ENCODE results near the gene DRAXIN. TPM values are rescaled to one million over a fixed set of nuclear protein-coding genes. Genes with fewer than 3 reads are reported as not detected.

DRAXIN gene
- total and polyA plus RNA-seq, 12 donors = under 0.01 to 0.08 (median 0.06) TPM; not detected in 7

DNA sequence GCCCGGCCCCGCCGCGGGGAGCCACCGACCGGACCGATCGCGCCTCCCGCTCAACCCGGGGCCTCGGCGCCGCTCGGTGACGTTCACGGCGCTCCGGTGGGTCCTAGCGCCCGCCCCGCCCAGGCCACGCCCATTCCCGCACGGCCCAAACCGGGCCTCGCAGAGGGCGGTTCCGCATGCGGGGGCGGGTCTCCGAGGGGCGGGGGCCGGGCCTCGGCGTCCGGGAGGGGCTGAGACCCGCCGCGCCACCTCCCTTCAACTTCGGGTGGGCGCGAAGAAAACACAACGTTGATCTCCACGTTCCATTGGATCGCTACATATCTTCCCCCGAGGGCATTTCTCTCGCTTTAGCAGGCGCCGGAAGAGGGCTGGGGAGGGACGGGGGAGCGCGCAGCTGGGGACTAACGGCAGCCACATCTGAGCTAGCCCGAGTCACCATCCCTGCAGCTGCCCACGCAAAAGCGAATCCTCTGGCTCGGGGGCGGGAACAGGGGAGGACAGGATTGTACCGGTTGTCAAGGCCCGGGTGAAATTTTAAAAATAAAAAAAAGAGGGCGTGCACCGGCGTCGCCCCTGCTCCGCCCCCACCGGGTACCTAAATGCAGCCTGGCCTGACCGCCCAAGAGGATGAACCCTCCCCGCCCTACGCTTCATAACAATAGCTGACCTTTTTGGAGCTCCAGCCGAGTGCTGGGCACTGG, 10.3 kb upstream of the DRAXIN start, which contains the start of gene MAD2L2:
TSS of gene MAD2L2 (minus strand) at position 78 of the 701 bp plus-strand sequence. CDS start 547 bp downstream, outside the sequence.
- TF ChIP-seq POLR2A (IDR thresholded peaks at IDR 0.05) = peak in 1 of 2 donors; percentile 6
- TF ChIP-seq, protein P1, sequence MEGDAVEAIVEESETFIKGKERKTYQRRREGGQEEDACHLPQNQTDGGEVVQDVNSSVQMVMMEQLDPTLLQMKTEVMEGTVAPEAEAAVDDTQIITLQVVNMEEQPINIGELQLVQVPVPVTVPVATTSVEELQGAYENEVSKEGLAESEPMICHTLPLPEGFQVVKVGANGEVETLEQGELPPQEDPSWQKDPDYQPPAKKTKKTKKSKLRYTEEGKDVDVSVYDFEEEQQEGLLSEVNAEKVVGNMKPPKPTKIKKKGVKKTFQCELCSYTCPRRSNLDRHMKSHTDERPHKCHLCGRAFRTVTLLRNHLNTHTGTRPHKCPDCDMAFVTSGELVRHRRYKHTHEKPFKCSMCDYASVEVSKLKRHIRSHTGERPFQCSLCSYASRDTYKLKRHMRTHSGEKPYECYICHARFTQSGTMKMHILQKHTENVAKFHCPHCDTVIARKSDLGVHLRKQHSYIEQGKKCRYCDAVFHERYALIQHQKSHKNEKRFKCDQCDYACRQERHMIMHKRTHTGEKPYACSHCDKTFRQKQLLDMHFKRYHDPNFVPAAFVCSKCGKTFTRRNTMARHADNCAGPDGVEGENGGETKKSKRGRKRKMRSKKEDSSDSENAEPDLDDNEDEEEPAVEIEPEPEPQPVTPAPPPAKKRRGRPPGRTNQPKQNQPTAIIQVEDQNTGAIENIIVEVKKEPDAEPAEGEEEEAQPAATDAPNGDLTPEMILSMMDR (IDR thresholded peaks at IDR 0.05) = no peak
- peaks cover 5 to 12% of the 10 kb centered on the region in 2 donors for H3K4me1 ChIP-seq (replicated peaks in 1 of 2)
- no peaks in the 10 kb centered on the region for H3K9me3 ChIP-seq (replicated peaks in 1 of 3)
- peak; percentile 62 to 92 (median 86) for DNase-seq
- H3K4me3 ChIP-seq = peak within 1 kb of the TSS; percentile 39 to 70 (median 56)
- 0 to 2% (median 0%) methylated on average over 20 to 71 of the region's 71 CpGs for WGBS, 4 donors
- intact Hi-C loops (cut with DNase I) = no loop called here
- H3K27ac ChIP-seq = peak within 1 kb of the TSS in 4 of 5 donors; percentile 22 to 93 (median 76)
- H3K27me3 ChIP-seq = no peaks in the 10 kb centered on the region
- H3K36me3 ChIP-seq (replicated peaks in 1 of 2) = peaks cover 0 to 5% of the 10 kb centered on the region in 2 donors

DNA sequence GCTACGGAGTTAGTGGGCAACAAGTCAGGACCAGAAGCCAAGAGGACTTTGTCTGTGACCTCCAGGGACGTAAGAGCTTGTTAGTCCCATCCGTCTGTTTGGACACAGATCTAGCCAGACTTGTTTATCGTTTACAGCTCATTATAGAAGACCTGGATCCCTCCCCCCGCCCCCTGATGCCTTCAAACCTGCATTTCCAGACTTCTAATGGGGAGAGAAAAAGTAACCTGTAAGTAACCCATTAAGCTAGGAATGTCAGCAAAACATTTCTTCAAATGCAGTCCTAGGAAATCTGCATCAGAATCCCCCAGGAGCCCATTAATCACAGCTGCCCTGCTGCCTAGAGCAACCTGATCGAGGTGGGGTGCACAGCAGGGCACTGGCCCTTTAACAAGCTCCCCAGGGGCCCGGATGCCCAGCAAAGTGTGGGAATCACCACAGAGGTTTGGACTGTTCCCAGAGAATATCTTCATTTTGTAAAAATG, 9.2 kb upstream of the DRAXIN start:
- H3K4me3 ChIP-seq = no peak overlapping the region
- H3K9me3 ChIP-seq (replicated peaks in 1 of 3) = no peaks in the 10 kb centered on the region
- no peak for DNase-seq
- H3K27me3 ChIP-seq = no peaks in the 10 kb centered on the region
- no peak overlapping the region for H3K27ac ChIP-seq
- H3K36me3 ChIP-seq (replicated peaks in 1 of 2) = no peaks in the 10 kb centered on the region
- no peak for TF ChIP-seq POLR2A (IDR thresholded peaks at IDR 0.05)
- TF ChIP-seq, protein P1 (IDR thresholded peaks at IDR 0.05) = no peak
- intact Hi-C loops (cut with DNase I) = no loop called here
- H3K4me1 ChIP-seq (replicated peaks in 1 of 2) = peaks cover 5 to 12% of the 10 kb centered on the region in 2 donors
- 48 to 62% (median 55%) methylated on average over 6 to 7 of the region's 7 CpGs for WGBS, 4 donors

DNA sequence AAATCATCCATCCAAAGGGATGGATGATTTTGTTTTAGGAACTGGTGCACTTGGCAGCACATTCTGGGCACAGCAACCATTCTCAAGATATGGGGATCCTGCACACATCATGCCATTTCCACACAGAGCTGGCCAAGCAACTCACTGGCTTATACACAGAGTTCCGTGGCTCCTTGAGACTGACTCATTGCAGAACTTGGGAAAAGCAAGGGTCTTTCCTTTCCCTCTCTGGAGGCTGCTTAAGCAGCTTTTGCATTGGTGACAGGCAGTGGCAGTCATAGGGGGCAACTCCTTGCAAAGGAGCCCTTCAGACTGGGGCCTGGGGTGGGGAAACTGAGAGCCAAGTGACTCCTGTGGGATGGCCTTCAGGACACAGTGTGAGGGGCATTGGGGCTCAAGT, 8.7 kb upstream of the DRAXIN start:
- Histone ChIP-seq H3K9me3 (replicated peaks in 1 of 3) (no peaks in the 10 kb centered on the region), H3K27me3 (no peaks in the 10 kb centered on the region), H3K36me3 (replicated peaks in 1 of 2) (no peaks in the 10 kb centered on the region), H3K4me1 (replicated peaks in 1 of 2) (peaks cover 5 to 12% of the 10 kb centered on the region in 2 donors), H3K4me3 (no peak overlapping the region), H3K27ac (no peak overlapping the region)
- no peak for DNase-seq
- TF ChIP-seq, protein P1 (IDR thresholded peaks at IDR 0.05) = no peak
- TF ChIP-seq POLR2A (IDR thresholded peaks at IDR 0.05) = no peak
- intact Hi-C loops (cut with DNase I) = no loop called here
- WGBS, 4 donors = 29 to 73% (median 59%) methylated on average over 1 of the region's 1 CpG

DNA sequence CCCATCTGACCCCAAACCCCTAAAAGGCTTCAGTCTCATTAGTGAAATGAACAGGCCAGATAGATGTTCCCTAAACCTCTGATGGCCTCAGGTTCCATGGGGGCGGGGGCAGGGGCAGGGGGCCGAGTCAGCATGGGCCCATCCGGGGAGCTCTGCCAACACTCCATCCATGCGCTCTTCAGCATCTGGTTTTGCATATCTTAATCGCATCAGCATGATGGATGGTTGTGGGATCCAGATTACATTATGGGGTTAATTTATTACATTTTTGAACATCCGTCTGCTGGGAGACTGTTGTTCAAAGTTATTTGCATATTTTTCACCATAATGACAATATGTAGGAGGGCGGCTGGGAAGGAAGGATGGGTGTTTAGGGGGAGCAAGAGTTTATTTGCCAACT, 7.4 kb upstream of the DRAXIN start:
- Histone ChIP-seq H3K27ac (no peak overlapping the region), H3K27me3 (peaks cover 7% of the 10 kb centered on the region), H3K4me1 (replicated peaks in 1 of 2) (peaks cover 5 to 12% of the 10 kb centered on the region in 2 donors), H3K4me3 (no peak overlapping the region), H3K36me3 (replicated peaks in 1 of 2) (no peaks in the 10 kb centered on the region), H3K9me3 (replicated peaks in 1 of 3) (no peaks in the 10 kb centered on the region)
- TF ChIP-seq POLR2A (IDR thresholded peaks at IDR 0.05) = no peak
- TF ChIP-seq, protein P1 (IDR thresholded peaks at IDR 0.05) = no peak
- no peak for DNase-seq
- 42 to 58% (median 52%) methylated on average over 7 of the region's 7 CpGs for WGBS, 4 donors
- intact Hi-C loops (cut with DNase I) = no loop called here
